Amniotic stem cell (primary cell): ENCODE results near the gene DKC1.

ENCODE experiments used
- DNase-seq: peaks from one replicate; lab custom pipeline; 2025; lab: John Stamatoyannopoulos, UW

The DKC1 gene

DNA sequence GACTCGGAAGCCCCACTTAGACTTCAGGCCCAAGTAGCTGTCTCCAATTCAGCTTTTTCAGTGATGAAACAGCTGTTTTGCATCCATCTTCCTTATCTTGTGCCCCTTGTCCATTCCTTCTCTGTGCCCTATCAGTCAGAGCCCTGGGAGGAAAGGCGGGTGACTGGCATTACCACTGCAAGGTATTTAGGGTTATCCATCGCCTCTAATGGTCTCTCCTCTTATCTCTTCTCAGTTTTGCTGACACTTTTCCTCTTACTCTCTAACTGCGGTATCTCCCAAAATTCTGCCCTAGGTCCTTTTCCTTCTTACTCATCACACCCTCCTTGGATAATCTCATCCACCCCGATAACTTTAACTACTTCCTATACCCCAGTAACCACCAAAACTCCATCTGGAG, 25.5 kb upstream of the DKC1 start:
- DNase-seq: no peak

DNA sequence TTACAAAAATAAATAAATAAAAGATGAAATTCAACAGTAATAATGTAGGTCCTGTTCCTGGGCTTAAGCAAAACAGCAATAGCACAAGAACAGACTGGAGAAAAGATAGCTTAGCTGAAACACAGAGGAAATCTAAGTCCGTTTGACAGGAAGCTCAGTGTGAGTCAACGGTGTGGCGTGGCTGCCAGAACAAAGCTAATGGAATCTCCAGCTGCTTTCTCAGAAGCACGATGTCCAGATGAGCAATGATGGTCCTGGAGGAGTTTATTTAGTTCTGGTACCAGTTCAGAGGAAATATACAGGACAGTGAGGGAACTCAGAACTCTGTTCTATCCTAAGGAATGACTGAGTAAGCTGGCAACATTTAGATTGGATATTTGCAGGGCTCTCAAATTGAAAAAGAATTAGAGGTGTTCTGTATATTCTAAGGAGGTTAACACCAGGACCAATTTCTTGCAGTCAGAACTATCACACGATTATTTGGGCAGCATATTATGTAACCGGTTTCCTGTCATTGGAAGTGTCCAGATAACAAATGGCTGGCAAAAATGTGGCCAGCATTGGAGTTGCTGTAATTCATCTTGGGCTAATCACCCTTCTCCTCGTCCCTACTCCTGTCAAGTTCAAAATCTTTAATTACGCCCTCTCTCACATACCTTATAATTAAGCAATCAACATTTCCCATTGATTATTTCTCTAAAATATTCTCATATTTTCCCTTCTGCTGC, 24.5 kb upstream of the DKC1 start:
- peak; percentile 11 for DNase-seq

DNA sequence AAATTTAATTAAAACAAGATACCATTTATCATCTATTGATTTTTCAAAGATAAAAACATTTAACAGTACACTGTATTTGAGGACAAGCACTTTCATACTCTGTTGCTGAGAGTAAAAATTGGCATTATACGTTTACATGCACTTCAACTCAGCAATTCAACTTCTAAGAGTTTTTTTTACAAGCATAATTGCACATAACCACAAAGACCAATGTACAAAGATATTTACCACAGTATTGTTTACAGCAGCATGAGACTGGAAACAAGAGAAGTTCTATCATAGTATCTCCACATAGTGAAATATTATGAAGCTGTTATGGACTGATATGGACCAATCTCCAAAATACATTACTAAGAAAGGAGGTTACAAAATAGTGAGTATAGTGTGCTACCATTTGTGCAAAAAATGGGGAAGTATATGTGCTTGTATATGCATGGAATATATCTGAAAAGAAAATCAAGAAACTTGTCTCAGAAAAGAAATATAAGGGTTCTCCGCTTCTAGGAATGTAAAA, 22.7 kb upstream of the DKC1 start:
- no peak for DNase-seq

DNA sequence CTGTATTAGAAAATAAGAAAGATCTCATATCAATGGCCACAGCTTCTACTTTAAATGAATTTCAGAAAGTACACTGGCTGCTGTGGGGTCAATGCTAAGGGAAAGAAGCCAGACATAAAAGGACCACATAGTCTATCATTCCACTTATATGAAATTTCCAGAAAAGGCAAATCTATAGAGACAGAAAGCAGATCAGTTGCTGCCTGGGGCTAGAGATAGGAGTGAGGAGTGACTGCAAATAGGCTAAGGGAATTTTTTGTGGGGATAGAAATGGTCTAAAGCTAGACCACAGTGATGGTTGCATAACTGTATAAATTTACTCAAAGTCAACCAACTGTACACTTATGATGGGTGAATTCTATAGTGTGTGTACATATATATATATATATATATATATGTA, 20.1 kb upstream of the DKC1 start:
- no peak for DNase-seq

DNA sequence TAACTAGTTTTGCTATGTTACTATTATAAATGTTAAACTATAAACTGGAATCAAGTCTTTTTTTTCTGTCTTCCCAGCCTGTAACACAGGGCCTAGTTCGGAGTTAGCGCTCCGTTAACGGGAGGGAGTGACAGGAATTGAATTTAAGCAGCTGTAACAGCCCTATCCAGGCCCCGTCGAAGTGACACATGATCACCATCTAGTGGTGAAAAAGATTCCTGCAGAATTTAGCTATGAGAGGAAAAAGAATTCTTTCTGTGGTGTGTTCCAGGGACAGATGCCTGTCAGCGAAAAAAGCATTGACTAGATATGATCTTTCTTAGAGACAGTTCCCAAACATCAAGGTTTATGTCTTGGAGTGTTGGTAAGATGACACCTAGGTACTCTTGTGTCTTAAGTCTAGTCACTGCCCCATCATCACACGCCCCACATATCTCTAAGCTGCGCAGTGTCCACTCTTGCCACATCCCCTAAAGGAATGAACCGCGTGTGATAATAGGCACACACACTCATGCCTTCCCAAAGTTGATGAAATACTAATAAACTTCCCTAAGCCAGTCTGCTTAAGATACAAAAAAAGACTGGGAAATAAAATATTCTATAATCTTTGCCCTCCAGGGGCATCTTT, 13.8 kb upstream of the DKC1 start:
- no peak for DNase-seq

DNA sequence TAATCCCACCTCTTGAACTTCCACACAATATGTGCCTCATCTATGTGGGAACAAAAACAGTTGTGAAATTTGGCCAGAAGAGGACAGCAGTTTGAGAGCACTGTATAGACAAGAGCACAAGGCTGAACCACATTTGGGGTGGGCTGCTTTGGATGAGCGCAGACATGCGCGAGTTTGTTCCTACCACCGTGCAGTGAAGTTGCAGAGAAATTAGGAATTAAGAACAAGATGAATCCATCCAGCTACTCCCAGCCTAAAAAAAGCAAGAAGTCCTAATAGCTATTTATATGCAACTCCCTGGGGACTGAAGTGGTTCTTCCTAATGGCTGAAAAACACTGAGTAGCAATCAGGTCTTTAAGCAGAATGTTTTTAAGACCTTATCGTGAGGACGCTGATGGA, 12.8 kb upstream of the DKC1 start:
- DNase-seq: no peak

DNA sequence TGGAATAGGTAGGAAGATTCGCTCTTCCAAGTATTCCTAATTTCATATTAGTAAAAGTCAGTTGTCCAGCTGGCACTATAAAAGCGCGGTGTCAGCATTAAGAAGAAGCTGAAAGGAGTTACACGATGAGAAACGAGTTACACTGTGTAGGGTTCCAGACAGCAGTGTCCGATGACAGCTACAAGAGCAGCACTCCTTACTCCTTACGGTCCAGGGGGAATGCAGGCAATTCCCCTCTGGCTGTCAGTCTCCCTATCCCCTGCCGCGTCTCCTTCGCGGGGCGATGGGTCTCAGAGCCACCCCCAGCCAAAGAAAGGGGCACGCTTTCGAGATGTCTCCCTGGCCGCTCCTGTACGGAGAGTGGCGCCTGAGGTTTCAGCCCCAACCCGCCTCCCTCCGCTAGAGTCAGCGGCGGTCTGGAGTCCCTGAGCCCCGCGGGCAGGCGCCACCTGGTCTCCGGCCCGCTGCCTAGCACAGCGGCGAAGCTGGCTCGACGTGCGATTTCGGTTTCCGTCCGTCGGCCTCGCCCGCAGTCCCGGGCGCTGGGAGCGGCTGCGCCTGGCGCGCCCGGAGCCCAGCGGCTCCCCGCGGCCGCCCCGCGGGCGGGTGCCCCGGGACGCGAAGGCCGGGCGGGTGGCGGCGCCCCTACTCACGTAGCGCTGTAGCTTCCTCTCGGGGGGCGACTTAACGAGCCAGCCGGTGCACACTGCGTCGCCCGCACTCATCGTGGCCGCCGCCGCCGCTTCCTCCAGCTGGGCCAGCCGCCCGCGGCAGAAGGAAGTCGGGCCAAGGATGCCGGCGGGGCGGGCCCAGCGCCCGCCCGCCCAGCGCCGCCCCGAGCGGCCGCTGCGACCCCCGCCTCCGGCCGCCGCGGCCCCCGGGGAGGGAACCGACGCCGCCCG, 12.1 kb upstream of the DKC1 start, which contains the start of gene GAB3:
Gene GAB3, minus strand, starts transcription at position 777 of the 902 bp plus-strand sequence. Its CDS starts 52 bp downstream, at position 725.
- DNase-seq: no peak

DNA sequence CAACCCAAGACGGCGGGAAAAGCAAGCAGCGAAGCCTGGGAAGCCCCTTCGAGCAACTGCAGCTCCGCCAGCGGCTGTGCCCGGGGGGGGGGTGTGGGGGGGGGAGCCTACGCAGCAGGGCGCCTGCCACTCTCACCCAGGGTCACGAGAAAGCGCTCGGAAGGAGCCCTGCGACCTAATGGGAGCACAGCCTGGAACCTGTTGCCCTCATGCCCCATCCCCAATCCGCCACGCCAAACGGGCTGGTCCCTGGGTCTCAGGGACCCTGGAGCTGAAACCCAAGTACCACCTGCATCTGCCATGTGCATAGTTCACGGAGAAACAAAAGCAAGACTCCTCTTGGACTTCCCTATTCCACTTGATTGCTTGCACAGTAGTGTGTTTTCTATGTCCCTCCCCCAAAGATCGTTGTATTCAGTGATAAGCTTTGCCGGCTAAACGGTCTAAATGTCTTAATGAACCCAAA, 11.4 kb upstream of the DKC1 start:
- DNase-seq: no peak

DNA sequence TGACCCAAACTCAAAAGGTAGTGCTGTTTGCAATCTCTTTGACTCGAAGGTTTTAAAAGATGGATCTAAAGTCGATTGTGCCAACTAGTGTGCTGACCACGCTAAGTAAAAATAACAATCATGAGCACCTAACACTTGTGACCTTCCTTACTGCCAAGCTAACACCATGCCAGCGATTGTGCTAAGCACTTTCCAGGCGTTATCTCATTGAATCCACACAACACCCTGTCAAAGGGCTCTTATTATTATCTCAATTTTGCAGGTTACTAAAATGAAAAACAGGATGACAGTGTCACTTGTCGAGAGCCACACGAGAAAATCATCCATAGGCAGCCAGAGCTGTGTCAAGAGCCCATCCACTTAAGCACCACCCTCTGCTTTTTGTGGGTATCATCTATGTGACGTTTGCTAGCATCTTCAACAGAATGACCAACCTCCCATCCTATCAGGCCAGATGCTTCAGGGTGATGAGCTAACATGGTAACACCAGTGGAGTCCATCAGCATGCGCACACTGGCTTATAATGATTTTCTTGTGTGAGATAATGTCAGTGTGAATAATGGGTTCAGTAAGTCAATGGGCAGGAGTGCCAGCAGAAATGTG, 10.9 kb upstream of the DKC1 start:
- no peak for DNase-seq

DNA sequence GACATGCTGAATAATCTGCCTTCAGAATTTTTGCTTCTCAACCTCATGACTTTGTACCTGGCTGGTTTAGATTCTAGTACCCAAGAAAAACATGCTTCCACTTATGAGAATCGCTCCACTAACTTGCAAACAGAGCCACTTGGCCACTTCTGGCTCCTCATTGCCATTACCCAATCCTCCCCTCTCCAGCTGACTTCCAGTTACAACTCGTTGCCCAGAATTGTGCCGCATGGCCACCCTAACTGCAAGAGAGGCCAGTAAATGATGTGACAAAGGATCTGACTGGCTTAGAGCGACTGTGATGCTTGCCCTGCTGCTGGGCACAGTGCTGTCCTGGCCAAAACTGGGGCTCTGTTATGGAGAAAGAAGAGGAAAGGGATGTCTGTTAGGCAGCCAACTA, 4.0 kb upstream of the DKC1 start:
- no peak for DNase-seq

DNA sequence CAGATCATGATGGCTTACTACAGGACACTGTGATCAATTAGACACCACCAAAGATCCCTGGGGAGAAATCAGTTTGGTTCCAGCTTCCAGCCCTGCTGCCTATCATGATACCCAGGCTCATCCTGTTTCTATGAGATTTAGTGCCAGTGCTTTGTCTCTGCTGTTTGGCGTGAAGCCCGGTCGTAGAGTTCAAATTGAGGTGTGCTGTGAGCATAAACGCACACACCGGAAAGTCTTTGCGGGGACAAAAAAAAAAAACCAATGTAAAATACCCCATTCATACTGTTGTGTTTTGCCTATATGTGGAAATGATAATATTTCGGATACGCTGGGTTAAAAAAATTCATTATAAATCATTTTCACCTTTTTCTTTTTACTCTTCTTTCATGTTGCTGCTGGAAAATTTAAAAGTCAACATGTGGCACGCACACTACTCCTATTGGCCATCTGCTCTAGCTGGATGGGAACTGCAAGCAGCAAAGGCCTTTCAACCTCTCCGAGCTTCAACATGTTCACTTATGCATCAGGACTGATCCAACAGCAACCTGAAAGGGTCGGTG, 607 bp upstream of the DKC1 start:
- DNase-seq: no peak

DNA sequence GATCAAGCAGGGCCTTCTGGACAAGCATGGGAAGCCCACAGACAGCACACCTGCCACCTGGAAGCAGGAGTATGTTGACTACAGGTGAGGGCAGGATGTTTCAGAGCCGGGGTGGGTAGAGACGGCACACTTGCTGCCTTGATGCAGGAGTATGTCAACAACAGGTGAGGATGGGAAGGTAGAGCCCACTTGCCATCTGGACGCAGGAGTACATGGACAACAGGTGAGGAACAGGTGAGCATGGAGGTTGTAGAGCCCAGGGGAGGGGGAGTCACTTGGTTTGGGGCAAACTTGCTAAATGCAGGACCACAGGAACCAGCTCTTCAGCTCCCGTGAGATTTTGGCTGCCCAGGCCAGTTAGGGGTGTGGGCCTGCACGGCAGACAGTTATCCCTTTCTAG, 12.0 kb downstream of the DKC1 start:
- no peak for DNase-seq

DNA sequence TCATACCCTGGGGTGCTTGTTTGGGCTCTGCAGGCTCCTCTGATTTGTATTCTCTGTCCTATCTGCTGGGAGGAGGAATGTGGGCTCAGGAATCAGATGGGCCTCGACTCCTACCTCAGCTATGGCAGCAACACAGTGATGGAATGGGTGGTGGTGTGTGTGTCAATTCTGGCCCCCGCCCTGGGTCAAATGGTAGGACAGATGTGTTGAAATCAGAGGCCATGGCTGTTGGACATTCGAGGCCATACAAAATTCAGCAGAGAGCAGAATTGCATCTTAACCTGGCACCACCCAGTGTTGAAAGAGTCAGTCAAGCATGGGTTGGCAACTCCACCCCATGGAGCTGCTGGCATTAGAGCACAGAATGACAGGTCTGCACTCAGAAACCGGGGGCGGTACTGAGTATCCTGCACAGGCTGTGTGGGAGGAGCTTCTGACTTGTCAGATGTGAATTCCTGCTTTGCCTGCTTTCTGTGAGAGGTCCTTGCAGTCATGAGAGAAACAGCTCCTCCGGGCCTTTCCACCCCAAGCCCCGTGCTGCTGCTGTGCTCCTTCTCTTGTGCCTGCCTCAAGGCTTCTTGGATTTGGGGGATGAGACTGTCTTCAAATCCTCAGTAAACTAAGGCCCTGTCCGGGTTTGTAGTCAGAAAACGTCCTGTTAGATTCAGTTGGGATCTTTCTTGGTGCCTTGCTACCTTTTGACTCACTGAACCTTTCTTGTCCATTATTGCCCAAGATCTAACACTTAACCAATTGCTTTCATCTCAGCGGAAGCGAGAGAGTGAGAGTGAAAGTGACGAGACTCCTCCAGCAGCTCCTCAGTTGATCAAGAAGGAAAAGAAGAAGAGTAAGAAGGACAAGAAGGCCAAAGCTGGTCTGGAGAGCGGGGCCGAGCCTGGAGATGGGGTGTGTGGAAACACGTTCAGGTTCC, 13.0 kb downstream of the DKC1 start:
- no peak for DNase-seq

DNA sequence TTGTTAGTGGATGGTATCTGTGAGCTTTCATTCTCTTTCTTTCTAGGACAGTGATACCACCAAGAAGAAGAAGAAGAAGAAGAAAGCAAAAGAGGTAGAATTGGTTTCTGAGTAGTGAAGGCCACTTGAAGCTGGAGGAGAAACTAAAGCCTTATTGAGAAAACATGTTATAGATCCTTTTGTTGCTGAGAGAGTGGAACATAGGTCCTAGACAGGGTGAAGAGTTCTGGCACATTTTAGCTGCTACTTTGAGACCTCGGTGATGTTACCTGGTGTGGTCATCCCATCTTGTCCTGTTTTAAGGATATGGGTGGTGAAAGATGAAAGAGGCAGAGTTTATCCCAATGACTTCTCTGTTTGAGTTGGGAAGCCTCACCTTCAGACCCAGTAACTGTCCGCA, 14.1 kb downstream of the DKC1 start:
- no peak for DNase-seq

DNA sequence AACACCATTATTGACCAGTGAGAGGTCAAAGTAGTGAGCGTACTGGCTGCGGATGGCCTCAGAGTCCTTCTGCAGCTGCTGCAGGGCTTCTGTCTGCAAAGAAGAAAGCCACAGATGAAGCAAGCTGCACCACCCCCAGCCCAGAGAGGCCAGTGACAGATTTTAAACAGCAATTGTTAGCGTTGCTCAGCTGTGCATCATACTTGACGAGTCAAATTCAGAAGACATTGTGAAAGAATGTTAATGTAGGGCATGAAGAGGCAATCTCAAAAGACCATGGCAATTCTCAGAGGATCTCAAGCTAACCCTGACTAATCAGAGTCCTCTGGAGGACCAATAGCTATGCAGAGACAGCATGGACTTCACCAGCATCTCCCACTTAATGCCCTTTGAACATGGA, 16.6 kb downstream of the DKC1 start:
- DNase-seq: no peak

DNA sequence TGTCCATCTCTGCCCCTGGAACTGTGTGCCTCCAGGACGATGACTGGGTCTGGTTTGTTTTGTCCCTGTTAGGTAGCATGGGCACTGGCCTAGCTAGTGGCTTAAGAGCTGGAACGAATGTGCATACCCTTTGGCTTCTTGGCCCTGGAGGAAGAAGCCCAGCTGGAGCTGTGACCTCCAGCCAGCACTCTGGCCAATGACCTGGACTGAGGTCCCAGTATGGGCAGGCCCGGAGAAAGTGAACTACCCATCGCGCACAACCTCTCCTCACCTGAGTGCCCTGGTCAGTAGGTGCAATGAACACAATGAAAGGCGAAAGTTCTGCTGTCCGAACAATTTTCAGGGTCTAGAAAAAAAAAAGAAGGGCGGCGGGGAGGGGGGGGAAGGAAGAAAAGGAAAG, 18.3 kb downstream of the DKC1 start:
- DNase-seq: no peak

DNA sequence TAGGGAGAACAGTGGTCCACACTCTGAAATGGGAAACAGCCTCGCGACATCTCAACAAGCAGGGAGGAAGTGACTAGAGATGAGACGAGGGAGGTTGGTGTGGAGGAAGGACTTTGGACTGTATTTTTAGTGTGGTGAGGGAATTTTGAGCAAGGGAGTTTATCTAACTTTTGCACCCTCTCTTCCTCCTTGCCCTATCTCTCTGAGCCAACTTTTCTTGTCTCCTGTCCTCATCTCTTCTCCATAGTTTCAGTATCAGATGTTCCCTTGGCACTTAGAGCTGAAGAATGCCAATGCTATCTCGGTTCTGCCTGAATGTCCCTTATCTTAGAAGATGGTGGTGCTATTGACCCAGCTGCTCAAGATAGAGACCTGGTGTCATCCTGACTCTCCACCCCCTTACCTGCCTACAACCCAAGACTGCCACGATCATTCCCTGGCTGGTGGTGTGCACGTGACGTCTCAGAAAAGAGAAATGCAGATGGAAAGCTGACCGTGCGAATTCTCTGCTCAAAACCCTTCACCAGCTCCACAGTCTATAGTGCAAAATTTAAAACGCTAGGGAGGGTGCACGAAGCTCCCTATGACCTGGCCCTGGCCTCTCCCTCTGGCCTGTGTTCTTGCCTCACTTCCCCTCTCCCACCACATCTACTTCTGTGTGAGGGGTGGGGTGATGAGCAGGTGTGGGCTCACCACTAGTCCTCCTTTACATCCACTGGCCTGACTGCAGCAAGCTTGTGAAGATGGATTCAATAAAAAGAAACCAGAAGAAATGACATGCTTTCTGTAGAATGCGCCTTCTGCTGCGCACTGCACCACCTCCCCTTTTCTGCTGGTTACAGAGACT, 21.7 kb downstream of the DKC1 start:
- no peak for DNase-seq

DNA sequence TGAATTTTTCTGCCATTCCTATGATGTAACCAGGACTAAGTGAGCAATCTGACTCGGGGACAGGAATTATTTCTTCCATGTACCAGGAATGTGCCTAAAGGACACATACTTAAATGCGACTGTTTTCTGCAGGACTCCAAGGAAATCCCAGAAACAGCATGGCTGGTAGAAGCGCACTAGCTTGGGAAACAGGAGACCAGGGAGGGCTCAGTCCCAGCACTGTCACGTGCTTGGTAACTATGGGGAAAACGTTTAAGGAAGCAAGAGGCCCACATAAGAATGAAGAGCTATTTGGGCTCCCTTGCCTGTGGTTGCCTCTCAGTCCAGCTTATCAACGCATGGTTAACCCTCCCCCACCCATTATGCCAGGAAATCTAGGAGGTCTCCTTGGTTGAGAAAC, 23.1 kb downstream of the DKC1 start:
- DNase-seq: no peak

DNA sequence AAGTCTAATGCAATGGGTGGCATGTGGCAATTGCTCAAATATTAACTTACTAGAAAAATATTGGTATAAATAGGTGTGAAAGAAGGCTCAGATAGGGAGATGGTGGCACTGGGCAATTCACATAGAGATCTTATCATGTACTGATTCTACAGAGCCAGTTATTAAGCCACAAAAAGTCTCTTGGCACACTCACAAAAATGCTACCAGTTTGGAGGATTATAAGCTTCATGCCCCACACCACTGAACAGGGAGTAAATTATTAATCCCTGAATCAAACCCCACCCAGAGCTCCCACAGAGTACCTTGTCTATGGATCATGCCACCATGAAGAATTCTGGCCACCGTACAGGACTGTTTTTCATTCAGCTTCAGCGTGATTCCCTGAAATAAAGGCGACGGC, 28.8 kb downstream of the DKC1 start:
- DNase-seq: no peak

DNA sequence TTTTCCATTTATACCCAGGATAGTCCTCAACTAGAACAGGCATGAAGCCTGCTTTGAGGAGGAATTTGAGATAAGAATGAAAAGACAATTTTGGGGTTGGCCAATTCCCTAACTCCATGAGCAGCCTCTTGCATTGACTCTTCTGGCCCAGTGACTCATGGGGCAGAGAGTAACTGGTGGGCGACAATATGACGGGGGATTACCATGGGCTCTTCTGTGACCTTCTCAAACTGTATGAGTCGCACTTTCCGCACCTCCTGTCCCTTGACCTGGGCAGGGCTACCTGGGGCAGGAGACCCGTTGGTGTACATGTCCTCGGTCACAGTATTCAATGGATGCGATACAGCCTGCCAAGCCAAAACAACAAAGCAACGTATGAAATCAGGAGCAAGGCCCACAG, 29.3 kb downstream of the DKC1 start:
- no peak for DNase-seq
